HFFc6 (cell line): Measurements from ENCODE around the gene TTC23. TPM values are rescaled to one million over a fixed set of nuclear protein-coding genes. Genes with fewer than 3 reads are reported as not detected.

ENCODE experiments used
- DNase-seq: peaks from one replicate; pipeline ENCODE4 v3.0.0-alpha.2; 2018
- H3K27ac Mint-ChIP-seq: 2 replicates; pipeline ENCODE4 v1.8.0; 2020; ENCODE audit warnings: mild to moderate bottlenecking, mixed read lengths
- H3K27me3 Mint-ChIP-seq: 2 replicates; pipeline ENCODE4 v1.8.0; 2021; ENCODE audit warnings: mild to moderate bottlenecking, moderate library complexity, mixed read lengths; ENCODE audit not compliant: insufficient read depth
- H3K36me3 Mint-ChIP-seq: 2 replicates; pipeline ENCODE4 v1.8.0; 2021; ENCODE audit warnings: low read depth, mixed read lengths
- H3K4me1 Mint-ChIP-seq: 2 replicates; pipeline ENCODE4 v1.8.0; 2020; ENCODE audit warnings: low read depth, mixed read lengths
- H3K4me3 Mint-ChIP-seq: 2 replicates; pipeline ENCODE4 v1.8.0; 2020; ENCODE audit warnings: mild to moderate bottlenecking, moderate library complexity, mixed read lengths
- H3K9me3 Mint-ChIP-seq: 2 replicates; pipeline ENCODE4 v1.8.0; 2020; ENCODE audit warnings: mild to moderate bottlenecking, mixed read lengths
- total RNA-seq, 6 experiments: library from RNA; stranded (reverse); fragmentation: NEBNext Ultra II Directional; extraction: Animal tissue kit (Norgen Biotek cat#: 25700); gene quantifications; 2 replicates in 1 of 6; 3 replicates in 5 of 6; pipeline ENCODE4 v1.2.3, GENCODE V29; 2021
- TF ChIP-seq, protein P1 (sequence below): fragments of 200-600 bp; sonication (generic); IDR thresholded peaks from 2 replicates; pipeline ENCODE4 v1.5.0; 2021; ENCODE audit warnings: antibody characterized with exemption, mild to moderate bottlenecking

TTC23 gene
- total RNA-seq, 6 experiments from 2014 or later, result 11.9 to 17.4 (median 15.0) TPM

- Mint-ChIP-seq H3K27me3 (peaks cover 3% of the 10 kb centered on the region), H3K27ac (peak overlapping the region; percentile 96), H3K4me1 (peaks cover 23% of the 10 kb centered on the region), H3K9me3 (no peaks in the 10 kb centered on the region), H3K36me3 (peaks cover 12% of the 10 kb centered on the region; the same call in 1 of the 2 replicates), H3K4me3 (peak overlapping the region; percentile 87)
- DNase-seq, result peak; percentile 99
- TF ChIP-seq, protein P1, sequence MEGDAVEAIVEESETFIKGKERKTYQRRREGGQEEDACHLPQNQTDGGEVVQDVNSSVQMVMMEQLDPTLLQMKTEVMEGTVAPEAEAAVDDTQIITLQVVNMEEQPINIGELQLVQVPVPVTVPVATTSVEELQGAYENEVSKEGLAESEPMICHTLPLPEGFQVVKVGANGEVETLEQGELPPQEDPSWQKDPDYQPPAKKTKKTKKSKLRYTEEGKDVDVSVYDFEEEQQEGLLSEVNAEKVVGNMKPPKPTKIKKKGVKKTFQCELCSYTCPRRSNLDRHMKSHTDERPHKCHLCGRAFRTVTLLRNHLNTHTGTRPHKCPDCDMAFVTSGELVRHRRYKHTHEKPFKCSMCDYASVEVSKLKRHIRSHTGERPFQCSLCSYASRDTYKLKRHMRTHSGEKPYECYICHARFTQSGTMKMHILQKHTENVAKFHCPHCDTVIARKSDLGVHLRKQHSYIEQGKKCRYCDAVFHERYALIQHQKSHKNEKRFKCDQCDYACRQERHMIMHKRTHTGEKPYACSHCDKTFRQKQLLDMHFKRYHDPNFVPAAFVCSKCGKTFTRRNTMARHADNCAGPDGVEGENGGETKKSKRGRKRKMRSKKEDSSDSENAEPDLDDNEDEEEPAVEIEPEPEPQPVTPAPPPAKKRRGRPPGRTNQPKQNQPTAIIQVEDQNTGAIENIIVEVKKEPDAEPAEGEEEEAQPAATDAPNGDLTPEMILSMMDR, result no peak
Measured at GRCh38 chr15:99123713-99124451, 125.5 kb downstream of the TTC23 start.

GRCh38 chr15:99122831-99123712 is 126.3 kb downstream of the TTC23 start:
- no peak for DNase-seq
- H3K27ac Mint-ChIP-seq, result peak overlapping the region; percentile 96
- peak overlapping the region; percentile 87 for H3K4me3 Mint-ChIP-seq
- H3K36me3 Mint-ChIP-seq, result peaks cover 12% of the 10 kb centered on the region; the same call in 1 of the 2 replicates
- no peaks in the 10 kb centered on the region for H3K9me3 Mint-ChIP-seq
- TF ChIP-seq, protein P1, result no peak
- peaks cover 3% of the 10 kb centered on the region for H3K27me3 Mint-ChIP-seq
- peaks cover 23% of the 10 kb centered on the region for H3K4me1 Mint-ChIP-seq

GRCh38 chr15:99121691-99122410 is 127.5 kb downstream of the TTC23 start:
- no peak for DNase-seq
- Mint-ChIP-seq H3K36me3 (peaks cover 9% of the 10 kb centered on the region), H3K4me1 (peaks cover 23% of the 10 kb centered on the region), H3K4me3 (no peak overlapping the region), H3K27ac (no peak overlapping the region), H3K27me3 (peaks cover 3% of the 10 kb centered on the region), H3K9me3 (no peaks in the 10 kb centered on the region)
- TF ChIP-seq, protein P1, result no peak

DNA sequence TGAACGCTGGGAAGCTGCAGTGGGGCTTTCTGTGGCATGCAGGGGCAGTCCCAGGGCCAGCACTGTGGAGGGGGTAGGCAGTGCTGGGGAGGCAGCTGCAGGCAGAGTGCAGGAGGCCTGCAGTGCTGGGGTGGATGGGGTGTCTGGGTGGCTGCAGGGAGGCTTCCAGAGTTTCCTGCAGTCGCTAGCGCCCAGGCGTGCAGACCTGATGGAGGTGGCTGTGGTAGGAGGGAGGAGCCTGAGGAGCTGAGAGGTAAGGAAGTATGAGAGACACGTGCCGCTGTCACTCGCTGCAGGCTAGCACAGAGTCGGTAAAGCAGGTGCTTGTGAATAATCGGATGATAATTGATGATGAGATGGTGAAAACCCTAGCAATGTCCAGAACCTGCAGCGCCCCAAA is 128.2 kb downstream of the TTC23 start:
- H3K36me3 Mint-ChIP-seq, result peaks cover 9% of the 10 kb centered on the region; the same call in 1 of the 2 replicates
- DNase-seq, result no peak
- no peaks in the 10 kb centered on the region for H3K9me3 Mint-ChIP-seq
- H3K4me1 Mint-ChIP-seq, result peaks cover 23% of the 10 kb centered on the region
- peaks cover 3% of the 10 kb centered on the region for H3K27me3 Mint-ChIP-seq
- TF ChIP-seq, protein P1, result no peak
- no peak overlapping the region for H3K27ac Mint-ChIP-seq
- no peak overlapping the region for H3K4me3 Mint-ChIP-seq

DNA sequence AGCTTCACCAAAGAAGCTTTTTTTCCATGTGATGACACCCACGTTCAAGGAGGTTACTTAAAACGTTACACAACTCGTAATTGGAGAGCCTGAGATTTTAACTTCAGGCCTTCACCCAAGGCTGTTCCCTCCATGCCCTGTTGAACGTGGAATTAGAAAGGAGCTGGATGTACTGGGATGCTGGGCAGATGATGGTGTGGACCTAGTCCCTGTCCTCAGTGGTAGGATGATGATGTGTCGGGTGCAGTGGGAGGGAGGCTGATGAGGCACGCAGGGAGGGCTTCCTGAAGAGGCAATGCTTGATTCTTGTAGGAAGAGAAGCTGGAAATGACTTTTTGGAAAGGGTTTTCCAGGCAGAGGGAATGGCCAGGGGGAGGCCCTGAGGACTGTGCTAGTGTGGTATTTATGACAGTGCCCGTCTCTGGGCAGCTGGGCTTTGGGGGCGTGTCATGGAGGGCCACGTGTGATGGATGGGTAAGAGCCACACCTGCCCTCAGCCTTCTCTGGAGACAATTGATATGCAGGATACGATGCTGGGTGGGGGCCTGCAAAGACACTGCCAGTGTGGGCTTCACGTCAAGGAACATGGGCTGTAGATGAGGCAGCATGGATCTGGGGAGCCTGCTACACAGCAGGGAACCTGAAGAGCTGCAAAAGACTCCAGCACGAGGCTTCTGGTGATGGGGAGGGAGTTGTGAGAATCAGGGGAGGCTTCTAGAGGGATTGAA is 129.2 kb downstream of the TTC23 start:
- no peak for DNase-seq
- H3K27ac Mint-ChIP-seq, result no peak overlapping the region
- H3K4me3 Mint-ChIP-seq, result no peak overlapping the region
- TF ChIP-seq, protein P1, result no peak
- H3K4me1 Mint-ChIP-seq, result peaks cover 23% of the 10 kb centered on the region
- peaks cover 3% of the 10 kb centered on the region for H3K27me3 Mint-ChIP-seq
- peaks cover 12% of the 10 kb centered on the region; the same call in 1 of the 2 replicates for H3K36me3 Mint-ChIP-seq
- H3K9me3 Mint-ChIP-seq, result no peaks in the 10 kb centered on the region
